SKM-1 (cell line): ENCODE results near the gene MRPL36.

Source experiments
- DNase-seq: peaks from one replicate; lab custom pipeline; 2025; ENCODE audit not compliant: unreplicated experiment; lab: John Stamatoyannopoulos, UW

The MRPL36 gene

DNA sequence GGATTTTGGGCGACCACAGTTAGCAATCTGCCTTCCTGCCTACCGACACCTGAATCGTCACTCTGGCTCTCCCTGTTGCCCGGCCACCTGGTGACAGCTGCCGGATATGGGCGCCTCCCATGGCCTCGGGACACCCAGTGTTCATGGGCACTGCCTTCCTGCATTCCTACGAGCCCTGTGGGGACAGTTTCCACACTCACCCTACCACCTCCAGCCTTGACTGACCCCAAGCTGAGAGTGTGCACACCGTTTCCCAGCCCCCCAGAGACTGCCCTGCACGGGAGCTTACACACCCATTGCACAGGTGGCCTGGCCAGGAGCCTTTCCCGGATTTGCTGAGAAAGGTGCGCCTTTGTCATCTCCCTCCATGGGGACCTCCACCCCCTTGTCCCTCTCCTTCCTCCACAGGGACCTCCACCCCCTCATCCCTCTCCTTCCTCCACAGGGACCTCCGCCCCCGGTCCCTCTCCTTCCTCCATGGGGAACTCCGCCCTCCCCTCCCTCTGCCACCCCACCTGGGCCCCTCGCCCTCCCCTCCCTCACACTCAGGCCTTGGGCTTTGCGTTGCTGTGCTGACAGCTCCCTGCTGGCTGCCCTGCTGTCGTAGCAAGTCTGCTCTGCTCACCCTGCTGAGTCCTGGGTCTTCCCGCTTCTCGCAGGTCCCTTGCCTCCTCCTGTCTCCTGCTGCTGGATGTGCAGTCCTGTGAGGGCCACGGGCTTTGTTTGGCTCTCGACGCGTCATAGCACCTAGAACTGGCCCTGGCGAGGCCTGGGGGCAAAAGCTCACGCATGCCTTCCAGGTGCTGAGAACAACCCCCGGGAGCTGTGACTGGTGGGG is 48.4 kb downstream of the MRPL36 start:
- DNase-seq = no peak

DNA sequence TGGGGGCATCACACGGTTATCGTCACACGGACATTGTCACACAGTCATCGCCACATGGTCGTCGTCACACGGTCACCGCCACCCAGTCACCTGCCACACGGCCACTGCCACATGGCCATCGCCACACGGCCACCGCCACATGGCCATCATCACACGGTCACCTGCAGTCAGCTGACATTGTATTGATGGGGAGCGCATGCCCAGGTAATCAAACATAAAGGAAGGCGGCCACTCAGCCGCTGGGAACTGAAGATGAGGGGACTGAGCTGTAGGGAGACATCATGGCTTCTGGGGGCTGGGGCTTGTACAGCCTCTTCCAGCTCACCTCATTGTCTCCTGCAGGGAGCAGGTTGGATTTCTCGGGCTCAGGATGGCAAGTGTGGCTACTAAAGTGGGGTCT is 49.2 kb downstream of the MRPL36 start:
- no peak for DNase-seq

DNA sequence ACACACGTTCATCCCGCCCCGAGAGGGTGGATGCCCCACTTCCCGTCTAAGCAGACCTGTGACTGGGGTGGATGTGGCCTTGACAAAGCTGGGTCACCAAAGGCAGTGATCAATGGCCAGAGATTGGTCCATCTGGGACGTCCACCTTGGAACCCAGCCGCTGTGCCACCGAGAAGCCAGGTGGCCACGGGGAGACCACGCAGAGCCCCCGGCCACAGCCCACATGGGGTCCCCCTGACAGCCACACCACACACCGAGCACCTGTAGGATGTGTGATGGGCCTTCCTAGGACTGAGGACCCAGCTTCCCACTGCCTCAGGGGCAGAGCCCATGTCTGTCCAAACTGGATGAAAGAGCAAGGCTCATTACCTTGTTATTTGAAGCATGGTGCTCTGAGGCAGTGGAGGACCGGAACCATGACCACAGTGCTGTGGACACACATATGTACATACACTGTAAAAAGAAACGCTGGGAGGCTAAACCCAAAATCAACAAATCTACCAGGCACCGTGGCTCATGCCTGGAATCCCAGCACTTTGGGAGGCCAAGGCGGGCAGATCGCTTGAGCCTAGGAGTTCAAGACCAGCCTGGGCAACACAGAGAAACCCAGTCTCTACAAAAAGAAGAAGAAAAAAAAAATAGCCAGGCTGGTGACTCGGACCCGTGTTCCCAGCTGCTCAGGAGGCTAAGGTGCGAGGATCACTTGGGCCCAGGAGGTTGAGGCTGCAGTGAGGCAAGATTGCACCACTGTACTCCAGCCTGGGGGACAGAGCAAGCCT is 50.1 kb downstream of the MRPL36 start:
- DNase-seq = no peak

DNA sequence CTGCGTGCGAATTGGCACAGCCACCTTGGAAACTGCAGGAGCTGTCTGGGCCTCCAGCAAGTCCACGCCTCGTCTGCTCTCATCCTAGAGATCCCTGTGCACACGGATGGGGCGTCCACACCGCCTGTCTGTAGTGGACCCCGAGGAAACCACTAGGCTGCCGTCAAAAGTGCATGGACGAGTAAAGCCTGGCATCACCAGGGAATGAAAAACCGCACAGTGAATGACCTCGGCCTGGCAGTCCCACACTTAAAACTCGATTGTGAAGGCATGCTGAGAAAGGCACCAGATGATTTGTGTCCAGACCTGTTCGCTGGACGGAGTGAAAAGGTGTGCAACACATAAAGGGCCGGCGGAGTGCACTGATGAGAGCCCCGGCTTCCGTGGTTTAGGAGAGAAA is 50.8 kb downstream of the MRPL36 start:
- DNase-seq = no peak
